ENCODE results near the gene CTNNA3. TPM values are rescaled to one million over a fixed set of nuclear protein-coding genes. Genes with fewer than 3 reads are reported as not detected.

The CTNNA3 gene
- total RNA-seq, 2 donors from 2014 or later, result 20.3 to 23.8 TPM

DNA sequence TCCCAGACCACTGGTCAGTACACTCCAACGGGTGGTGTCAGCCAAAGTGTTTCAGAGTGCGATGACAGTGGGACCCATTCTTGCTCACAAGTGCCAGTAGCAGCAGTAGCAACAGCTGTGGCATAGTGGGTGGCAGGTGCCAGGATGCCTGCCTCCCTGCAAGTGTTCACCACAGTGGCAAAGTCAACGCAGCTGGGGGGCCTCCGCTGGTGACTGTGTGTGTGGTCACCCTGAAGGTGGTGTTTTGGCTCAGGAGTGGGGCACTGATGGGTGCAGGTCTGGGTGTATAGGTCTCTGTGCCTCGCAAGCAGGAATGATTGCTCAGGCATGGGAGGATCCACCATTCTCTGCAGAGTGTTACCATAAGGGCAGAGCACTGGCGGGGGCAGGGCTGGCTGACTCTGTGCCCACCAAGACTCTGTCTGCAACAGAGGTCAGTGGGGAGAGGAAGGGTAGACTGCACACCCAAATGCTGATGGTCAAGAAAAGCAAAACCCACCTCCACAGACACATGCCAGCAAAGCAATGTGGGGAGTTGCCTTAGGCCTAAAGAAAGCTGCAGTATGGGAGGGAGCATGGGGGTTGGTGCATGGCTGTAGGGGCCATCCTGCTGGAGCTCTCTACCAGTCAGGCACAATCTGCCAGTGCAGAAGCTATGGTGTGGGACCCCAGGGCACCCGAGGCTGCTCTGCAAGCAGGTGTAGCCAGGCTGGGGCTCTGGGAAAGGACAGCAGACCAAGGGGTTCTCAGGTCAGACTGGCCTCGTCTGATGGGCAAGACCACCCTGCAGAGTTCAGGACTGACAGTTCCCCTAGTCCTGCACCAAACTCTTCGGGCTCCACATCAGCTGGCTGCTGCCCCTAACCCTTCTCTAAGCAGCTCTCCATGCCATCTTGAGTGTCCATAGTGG lies 368.1 kb downstream of the CTNNA3 start:
- Histone ChIP-seq H3K27ac (no peak overlapping the region), H3K36me3 (no peaks in the 10 kb centered on the region), H3K27me3 (no peaks in the 10 kb centered on the region), H3K9me3 (no peaks in the 10 kb centered on the region), H3K4me3 (no peak overlapping the region), H3K4me1 (no peaks in the 10 kb centered on the region)
- TF ChIP-seq, protein P1, sequence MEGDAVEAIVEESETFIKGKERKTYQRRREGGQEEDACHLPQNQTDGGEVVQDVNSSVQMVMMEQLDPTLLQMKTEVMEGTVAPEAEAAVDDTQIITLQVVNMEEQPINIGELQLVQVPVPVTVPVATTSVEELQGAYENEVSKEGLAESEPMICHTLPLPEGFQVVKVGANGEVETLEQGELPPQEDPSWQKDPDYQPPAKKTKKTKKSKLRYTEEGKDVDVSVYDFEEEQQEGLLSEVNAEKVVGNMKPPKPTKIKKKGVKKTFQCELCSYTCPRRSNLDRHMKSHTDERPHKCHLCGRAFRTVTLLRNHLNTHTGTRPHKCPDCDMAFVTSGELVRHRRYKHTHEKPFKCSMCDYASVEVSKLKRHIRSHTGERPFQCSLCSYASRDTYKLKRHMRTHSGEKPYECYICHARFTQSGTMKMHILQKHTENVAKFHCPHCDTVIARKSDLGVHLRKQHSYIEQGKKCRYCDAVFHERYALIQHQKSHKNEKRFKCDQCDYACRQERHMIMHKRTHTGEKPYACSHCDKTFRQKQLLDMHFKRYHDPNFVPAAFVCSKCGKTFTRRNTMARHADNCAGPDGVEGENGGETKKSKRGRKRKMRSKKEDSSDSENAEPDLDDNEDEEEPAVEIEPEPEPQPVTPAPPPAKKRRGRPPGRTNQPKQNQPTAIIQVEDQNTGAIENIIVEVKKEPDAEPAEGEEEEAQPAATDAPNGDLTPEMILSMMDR (IDR thresholded peaks at IDR 0.05), result no peak
- no peak for DNase-seq (ENCODE audit: low spot score)

DNA sequence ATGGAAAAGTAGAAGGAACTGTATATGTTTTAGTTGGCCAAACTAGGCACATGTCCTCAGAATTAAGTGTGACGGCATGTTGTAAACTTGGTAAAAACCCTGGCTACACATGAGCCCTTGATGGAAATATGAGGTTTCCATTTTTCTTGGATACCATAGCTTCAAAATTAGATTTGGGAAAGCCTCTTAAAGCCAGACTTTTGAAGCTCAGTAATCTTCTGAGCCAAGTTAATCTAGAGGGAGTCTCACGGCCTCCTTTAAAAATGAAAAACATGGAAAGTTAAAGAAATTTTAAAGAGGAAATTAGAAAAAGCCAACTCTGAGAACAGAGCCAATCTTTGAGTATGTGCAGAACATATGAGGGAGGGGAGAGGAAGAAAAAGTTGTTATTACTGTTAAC lies 376.0 kb downstream of the CTNNA3 start:
- H3K36me3 ChIP-seq, result no peaks in the 10 kb centered on the region
- DNase-seq (ENCODE audit: low spot score), result no peak
- no peak overlapping the region for H3K4me3 ChIP-seq
- H3K27me3 ChIP-seq, result no peaks in the 10 kb centered on the region
- H3K27ac ChIP-seq, result no peak overlapping the region
- no peaks in the 10 kb centered on the region for H3K9me3 ChIP-seq
- TF ChIP-seq, protein P1 (IDR thresholded peaks at IDR 0.05), result no peak
- H3K4me1 ChIP-seq, result no peaks in the 10 kb centered on the region

DNA sequence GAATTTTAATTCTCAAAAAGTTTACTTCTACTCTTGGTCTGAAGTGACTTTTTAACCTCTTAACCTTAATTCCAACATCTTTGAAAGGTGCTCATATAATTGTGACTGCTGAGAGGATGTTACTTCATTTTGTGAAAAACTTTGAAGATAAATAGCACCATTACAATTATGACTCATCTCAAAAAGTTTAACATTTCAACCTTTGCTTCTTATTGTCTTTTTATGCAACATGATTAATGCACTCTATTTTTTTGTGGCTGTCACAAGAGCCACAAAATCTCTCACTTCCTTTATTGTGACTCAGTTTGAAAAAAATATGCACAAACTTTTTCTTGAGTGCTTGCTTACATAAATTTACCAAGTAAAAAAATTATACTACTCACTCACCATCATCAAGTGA lies 387.1 kb downstream of the CTNNA3 start:
- Histone ChIP-seq H3K9me3 (no peaks in the 10 kb centered on the region), H3K4me3 (no peak overlapping the region), H3K27ac (no peak overlapping the region), H3K27me3 (no peaks in the 10 kb centered on the region), H3K4me1 (no peaks in the 10 kb centered on the region), H3K36me3 (no peaks in the 10 kb centered on the region)
- TF ChIP-seq, protein P1 (IDR thresholded peaks at IDR 0.05), result no peak
- DNase-seq (ENCODE audit: low spot score), result no peak

DNA sequence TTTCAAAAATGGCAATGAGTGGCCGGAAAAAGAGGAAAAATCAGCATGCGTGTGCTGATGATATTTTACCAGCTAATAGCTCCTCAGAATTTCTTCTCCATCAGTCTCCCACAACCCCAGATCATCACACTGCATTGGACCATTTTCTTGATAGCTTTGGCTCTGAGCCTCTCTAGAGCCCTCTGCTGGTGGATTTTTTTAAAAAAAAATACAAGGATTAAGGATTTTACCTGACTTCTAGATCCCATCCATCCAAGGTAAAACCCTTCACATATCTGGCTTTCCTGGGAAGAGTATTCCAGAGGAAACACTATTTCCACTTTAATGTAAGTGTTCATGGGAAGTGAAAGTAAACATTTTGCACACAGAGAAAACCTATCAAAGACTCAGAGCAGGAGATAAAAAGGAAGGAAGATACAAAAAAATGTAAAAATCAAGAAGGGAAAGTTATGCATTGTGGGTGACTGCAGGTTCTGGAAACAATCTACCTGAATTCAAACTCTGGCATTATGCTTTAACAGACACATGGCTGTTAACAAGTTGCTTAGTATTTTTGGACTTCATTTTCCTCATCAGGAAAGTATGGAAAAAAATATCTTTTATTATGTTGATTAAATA lies 389.3 kb downstream of the CTNNA3 start:
- TF ChIP-seq, protein P1 (IDR thresholded peaks at IDR 0.05), result peak in 1 of 2 donors; percentile 56
- H3K4me3 ChIP-seq, result no peak overlapping the region
- H3K27ac ChIP-seq, result no peak overlapping the region
- H3K9me3 ChIP-seq, result no peaks in the 10 kb centered on the region
- no peaks in the 10 kb centered on the region for H3K27me3 ChIP-seq
- H3K36me3 ChIP-seq, result no peaks in the 10 kb centered on the region
- no peaks in the 10 kb centered on the region for H3K4me1 ChIP-seq
- DNase-seq (ENCODE audit: low spot score), result no peak

DNA sequence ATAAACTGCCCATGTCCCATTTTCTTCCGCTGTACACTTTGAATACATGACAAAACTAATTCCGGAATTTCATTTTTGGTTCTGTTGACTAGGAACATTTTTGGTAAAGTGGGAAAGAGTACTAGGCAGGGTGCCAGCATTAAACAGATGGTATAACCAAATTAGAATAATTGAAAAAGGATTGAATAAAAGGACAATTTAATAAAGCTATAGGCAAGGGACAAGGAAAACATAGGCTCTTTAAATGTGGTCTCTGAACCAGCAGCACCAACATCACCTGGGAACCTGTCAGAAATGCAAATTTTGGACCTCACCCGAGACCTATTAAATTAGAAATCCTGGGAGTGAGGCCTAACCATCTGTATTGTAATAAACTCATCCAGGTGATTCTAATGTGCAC lies 393.3 kb downstream of the CTNNA3 start:
- no peak for DNase-seq (ENCODE audit: low spot score)
- H3K9me3 ChIP-seq, result no peaks in the 10 kb centered on the region
- H3K36me3 ChIP-seq, result no peaks in the 10 kb centered on the region
- TF ChIP-seq, protein P1 (IDR thresholded peaks at IDR 0.05), result no peak
- H3K27me3 ChIP-seq, result no peaks in the 10 kb centered on the region
- no peak overlapping the region for H3K27ac ChIP-seq
- no peaks in the 10 kb centered on the region for H3K4me1 ChIP-seq
- no peak overlapping the region for H3K4me3 ChIP-seq

Measured in right atrium auricular region (tissue), 2 donors.